NK-92 treated with Interleukin-12 subunit alpha and Interleukin-12 subunit beta, amount 100 ng/mL, for 24 hours (cell line): ENCODE results near the gene DNAJB12.
A peak's percentile ranks its signal among the peaks of the same experiment; 100 is the strongest.
"Not testable (repeated sequence)": the region's sequence is repeated elsewhere in the genome, so short reads cannot be mapped to it uniquely, and the experiment has no call there.

Source experiments
- DNase-seq: peaks from one replicate; lab custom pipeline; 2025; lab: John Stamatoyannopoulos, UW

The DNAJB12 gene

DNA sequence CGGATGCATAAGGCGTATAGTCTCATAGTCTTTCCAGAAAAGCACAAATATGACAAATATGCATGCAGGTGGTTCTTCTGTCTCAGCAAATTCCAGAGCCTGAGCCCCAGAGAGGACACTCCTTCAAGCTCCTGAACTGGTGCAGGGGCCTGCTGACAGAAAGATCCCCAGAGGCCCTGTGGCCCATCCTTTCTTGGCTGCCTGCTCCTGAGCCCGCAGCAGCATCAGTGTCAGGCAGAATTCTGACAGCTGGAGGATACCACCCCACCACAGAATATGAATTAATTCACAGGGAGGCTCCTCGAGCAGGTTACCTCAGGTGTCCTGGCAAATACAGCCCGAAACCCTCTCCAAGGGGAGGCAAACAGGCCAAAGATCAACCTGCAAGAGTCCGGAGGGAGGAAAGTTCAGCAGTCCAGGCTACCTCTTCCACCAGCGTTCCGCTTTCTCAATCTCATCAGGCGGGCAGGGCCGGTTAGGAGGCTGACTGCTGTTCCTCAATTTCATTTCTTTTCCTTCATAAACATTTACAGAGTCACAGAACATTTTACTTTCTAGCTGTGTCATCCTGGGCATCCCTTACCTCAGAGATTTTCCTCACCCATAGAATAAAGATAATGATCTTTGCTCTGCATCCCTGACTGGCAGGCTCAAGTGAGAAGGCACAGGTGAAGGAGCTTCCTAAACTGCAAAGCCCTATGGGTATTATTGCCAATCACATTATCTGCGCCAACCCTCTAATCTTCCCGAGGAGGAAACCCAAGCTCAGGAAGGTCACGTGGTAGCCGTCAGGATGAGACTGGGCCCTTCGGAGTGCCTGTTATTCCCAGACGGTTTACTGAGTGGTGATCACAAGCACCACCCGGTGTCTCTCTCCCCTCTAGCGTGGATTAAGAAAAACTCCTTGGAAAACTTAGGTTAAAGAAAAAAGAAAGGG lies 1.4 kb downstream of the DNAJB12 start:
- no peak for DNase-seq

DNA sequence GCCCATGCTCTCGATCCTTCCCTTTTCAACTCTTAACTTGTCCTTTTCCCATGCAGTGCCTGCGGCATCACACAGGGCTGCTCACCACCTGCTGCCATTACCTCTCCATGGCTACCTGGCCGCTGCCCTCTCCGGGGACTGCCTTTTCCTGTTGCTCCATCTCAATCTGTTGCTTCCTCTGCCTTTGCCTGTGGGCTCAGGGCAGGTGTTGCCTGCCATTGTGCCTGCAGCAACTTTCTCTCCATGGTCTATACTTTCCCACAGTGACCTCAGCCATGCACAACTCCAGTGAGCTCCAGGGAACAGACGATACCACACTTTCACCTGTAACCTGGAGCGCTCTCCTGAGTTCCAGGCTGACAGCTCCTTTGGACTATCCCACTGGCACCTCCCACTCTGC lies 3.2 kb downstream of the DNAJB12 start:
- no peak for DNase-seq

DNA sequence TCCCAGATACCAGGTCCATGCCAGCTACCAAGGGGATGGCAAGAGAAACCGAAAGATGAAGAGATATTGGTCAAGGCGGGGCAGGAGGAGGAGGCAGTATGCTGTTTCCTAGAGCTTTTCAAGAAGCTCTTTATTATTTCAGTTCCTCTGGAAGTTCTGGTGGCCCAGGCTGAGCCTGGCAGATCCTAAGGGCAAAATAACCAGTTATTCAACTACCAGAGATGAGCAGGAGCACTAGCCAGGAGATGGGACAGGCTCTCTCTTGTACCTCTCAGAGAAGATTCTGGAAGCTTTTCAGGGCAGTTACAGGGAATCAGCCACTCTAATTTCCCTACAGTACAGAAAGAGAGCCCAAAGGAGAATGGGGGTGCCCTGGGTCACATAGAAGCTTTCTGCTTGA lies 5.3 kb downstream of the DNAJB12 start:
- no peak for DNase-seq

DNA sequence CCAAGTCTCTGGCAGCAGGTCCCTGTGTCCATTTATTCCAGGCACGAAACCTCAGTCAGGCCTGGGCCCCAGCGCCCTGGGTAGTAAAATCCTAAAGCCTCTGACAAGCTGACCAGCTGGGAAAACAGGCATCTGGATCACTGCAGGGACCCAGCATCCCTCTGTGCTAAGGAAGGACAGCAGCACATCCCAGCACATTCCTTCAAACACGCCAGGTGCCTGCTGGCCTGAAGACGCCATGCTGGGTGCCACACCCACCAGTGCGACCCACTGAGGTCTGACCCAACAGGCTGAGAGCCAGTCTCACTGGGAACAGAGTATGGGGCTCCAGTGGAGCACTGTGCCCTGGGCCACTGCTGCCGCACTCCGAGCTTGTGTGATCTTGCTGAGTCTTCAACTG lies 6.4 kb downstream of the DNAJB12 start:
- DNase-seq = no peak

DNA sequence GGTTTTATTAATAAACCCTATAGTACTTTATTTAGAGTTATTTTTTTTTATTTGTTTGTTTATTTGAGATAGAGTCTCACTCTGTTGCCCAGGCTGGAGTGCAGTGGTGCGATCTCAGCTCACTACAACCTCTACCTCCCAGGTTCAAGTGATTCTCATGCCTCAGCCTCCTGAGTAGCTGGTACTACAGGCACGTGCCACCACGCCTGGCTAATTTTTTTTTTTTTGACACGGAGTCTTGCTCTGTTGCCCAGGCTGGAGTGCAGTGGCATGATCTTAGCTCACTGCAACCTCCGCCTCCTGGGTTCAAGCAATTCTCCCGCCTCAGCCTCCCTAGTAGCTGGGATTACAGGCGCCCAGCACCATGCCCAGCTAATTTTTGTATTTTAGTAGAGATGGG lies 8.6 kb downstream of the DNAJB12 start:
- DNase-seq = not testable (repeated sequence)

DNA sequence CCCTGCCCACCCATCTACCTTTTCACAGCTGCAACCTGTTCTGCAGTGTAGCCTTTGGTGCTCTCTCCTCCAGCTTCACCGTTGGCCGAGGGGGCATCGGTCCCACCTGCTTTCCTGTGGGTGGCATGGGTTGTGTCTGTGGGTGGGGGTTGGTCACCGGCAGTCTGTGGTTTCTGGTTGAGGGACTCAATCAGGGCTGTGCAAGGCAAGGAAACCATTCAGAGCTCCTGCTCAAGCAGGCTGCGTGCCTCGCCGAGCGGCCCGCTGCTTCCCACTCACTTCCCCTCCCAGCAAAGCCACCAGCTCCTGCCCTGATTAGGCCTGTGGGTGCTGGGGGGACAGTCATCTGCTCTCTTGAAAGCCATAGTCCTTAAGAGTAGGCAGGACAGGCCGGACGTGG lies 9.8 kb downstream of the DNAJB12 start:
- DNase-seq = no peak

DNA sequence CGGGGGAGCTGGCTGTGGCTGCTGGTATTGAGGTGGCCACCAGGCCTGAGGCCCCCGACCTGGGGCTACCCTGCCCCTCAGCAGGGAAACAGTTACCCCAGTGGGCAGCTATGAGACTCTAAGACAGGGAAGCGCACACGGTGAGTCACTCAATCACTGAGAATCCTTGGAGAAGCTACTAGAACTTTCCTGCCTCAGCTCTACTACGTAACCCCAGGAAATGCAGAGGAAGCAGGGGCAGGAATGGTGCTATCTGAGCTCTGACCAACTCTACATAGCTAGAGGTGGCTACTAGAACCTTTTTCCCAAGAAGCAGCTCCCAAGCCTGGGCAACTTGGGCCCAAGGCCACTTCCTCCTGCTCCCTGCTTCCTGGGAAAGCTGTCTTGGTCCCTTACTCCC lies 11.8 kb downstream of the DNAJB12 start:
- no peak for DNase-seq

DNA sequence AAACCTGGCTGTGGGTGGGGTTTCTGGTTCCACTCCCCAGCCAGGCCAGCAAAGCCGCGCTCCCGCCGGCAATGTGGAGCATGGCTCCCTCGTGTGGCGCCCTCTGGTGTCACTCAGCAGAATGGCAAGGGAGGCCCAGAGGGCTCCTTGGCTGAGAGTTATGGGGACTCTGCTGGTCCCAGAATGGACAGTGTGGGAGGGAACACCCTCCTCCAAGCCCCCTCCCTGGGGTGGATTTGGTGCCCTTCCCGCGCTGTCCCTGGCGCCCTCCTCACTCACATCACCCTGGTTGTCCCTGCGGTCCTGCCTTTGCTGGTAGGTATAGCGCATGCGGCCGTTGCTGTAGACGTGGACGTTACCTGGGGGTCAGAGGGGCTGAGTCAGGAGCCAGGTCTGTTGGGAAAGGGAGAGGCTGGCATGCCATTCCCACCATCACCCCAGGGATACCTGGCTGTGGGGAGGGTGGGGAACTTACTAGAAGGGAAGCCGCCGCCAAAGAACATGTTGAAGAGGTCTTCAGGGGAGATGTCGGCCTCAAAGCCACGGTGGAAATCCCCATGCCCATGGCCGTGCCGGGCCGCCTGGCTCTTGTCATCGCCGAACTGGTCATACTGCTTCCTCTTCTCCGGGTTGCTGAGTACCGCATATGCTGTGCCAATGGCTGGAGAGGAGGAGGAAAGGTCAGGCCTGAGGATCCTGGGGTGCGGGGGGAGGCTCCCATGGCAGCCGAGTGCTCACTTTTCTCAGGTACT lies 14.0 kb downstream of the DNAJB12 start:
- peak; percentile 57 for DNase-seq

DNA sequence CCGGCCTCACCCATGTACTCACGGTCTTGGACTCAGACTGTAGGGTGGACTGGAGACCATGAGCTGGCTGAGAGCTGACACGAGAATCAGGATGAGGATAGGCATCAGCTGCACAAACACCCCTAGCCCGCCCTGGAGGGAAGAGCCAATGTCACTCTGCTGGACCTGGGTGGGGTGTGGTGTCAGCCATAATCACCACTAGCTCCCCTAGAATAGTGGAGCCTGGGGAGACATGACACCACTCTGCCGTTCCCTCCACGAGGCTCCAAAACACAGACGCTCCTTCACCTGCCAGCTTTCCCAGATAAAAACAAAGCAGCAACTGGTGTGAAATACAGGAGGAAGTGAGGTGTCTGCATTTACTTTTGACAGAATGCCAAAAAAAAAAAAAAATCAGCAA lies 16.5 kb downstream of the DNAJB12 start:
- DNase-seq = no peak

DNA sequence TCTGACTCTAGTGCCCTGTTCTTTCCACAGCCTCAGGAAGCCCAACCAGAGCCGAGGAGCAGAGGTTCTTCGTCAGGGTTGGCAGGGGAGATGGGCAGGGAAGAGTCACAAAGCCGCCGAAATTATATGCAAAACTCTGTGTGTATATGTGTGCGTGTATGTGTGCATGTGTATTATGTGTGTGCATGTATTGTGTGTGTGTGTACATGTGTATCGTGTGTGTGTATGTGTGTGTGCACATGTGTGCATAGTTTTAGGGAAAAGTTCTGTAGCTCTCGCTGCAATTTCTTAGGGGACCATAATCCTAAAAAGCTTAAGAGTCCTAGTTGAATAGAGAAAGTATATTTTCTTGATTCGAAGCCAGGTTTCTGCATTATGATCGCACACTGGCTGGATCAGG lies 17.0 kb downstream of the DNAJB12 start:
- DNase-seq = no peak

DNA sequence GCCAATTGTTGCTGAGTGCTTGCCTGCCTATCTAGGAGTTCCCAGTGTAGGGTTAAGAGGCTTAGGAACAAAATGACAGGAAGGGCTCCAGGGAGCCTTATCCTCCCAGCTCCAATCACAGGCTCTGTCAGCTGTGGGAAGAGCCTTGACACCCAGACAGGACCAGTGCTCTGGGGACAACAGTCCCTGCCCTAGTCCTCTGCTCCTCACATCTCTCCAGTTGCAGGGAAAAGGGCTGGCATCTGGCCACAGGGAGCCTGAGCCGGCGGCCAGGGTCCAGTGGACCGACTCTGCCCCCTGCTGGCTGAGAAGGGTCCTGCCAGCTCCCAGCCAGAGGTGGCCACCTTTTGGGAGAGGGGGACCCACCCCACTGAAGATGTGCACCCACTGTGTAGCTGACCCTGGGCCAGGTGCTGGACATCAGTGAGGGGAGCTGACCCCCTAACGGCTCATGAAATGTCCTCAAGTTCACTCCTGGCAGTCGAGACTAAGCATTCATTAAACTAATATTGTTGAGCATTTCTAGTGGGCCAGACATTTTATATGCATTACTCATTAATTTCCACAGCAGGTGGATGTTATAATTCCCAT lies 17.6 kb downstream of the DNAJB12 start:
- peak; percentile 40 for DNase-seq

DNA sequence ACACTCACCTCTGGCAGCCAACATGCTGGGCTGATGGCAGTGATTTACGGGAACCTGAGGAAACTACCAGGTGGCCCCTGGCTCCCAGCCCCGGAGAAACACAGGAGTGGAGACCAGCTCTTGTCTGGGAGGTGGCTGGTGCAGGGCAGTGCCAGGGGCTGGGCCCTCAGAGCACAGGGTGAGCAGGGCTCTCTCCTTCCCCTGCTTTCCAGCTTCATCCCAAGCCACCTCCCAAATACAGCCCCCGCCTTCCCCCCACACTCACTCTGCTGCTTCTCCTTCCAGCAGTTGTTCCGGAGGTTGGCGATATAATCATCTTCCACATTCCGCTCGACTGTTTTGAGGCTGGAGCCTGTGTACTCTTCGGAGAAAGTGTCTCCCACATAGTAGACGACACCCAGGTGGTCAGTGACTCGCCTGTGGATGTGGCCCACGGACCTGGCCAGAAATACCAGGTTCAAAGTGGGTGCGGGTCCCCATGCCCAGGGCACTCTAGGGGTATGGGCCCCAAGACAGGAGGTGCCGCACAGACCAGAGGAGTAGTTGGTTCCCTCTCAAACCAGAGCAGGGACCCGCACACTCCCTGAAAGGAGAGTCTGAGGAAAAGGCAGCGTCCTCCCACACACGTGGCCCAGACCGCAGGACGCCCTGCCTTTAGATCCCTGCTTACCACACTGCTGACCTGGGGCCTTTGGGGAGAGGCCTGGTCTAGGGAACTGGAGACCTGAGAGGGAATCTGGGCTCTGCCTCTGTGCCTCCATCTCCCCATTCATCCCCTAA lies 18.3 kb downstream of the DNAJB12 start:
- DNase-seq = no peak

DNA sequence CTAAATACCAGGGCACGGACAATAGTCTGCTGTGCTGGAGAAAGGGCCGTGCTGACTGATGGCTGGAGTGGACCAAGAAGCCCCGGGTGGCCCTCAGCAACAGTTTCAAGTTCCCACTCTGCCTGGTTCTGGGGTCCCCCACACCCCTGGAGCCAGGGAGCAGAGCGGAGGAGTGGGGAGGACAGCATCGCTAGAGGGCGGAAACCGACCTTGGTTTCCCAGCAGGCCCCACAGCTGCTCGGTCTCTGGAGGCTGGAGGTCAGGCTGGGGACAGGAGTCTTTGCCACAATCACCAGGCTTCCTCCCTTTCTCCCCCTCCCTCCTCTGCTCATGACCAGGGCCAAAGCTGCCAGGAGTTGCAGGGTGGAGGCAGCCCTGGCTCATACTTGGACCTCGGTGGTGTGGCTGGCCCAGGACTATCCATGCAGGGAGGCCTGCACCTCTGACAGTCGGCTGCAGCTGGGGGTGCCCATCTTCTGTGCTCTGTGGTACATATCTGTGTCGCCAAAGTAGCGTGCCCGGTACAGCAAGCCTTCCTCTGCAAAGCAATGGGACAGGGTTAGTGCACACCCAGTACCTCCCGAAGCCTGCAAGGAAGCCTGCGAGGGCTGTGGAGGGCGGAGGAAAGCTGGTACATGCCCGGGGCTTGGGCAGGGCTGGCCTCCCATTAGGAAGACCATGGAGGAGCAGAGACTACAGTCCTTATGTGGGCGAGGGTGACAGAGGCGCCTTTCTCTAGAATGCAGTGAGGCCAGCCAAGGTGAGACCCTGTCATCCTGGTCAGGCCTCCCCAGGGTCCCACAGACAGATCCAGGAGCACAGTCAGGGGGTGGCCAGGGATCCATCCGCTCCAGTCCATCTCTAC lies 19.1 kb downstream of the DNAJB12 start:
- peak; percentile 80 for DNase-seq

DNA sequence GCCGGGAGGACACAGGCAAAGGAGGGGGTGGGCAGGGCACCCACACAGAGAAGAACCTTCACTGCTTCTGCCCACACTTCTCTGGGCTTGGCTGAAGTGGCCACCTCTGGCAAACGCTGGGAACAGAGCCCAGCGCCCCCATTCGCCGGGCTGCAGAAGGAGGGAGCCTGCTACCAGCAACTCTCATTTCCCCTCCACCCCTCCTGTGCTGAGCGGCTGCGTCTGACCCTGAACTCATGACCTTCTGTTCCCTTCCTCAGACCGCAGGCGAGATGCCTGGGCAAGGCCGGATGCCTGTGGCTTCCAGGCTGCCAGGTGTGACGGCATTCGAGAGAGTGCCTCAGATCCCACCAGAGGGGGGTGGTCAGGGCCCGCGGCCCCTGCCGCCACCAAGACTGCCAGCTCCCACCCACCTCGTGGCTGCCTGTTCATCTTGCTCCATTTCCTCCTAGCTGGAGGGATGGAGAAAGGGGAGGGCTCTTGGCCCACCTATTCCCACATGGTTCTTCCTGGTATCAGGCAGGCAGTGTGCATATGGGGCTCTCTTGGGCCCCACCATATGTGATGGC lies 19.8 kb downstream of the DNAJB12 start:
- peak; percentile 93 for DNase-seq

DNA sequence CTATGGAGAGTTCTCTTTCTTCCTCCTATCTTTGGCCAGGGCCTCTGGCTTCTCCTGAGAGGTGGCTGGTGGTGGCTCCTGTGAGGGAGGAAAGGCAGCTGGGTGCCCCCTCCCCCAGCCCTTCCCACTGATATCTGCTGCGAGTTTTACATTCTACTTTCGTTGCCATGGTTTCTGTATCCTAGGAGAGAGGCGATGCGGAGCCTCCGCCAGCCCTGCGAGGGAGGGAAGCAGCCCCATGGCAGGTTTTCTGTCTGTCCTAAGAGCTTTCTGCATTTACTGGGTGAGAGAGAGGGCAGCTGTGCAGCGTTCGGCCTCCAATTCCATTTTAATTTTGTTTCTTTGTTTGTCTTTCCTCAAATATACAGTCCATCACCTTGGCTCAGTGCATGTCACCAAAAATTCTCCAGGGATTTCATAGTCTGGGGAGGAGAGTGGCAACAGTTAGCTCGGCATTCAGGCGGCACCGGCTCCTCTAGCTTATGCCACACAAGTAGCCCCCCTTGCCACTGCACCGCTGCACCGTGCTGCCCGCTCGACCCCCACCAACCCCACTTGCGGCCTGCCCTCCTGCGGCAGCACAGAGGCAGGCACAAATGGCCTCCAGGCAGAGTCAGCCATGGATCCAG lies 20.4 kb downstream of the DNAJB12 start:
- DNase-seq = peak; percentile 14

DNA sequence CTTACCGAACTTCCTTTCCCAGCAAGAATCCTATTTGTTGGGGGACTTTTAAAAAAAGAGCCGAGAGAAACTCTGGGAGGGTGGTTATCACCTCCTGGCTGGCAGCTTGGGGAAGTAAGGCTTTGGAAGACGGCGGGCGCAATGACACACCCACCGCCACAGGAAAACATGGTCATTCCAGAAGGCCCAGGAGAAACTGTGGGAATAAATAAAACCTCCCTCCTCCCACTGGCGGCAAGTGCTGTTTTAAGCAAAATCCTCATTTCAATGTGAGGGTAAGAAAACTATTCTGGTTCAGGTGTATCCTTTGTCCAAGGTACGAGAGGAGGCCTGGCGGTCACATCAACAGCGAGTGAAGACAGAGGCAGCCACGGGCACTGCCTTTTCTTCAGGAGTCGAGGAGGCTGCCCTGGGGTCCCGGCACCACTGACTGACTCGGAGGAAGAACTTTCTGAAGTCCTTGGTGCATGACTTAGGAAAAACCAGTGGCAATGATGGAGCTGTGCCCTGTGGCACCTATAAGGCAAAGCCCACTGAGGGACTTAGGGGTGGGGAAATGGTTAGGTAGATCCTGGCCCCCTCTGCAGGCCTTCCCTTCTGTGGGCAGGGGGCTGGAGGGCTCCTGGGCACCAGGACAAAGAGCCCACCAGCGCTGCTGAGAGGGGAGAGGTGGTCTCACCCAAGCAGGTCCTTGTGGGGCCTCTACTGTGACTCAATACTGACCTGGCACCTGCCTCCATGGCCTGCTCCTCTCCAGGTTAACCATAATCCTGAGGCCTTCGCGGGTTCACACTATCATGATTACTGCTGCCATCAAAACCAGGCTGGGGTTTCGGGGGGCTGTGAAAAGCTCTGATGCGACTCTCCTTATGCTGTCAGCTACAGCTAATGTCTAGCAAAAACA lies 21.4 kb downstream of the DNAJB12 start:
- peak; percentile 21 for DNase-seq

DNA sequence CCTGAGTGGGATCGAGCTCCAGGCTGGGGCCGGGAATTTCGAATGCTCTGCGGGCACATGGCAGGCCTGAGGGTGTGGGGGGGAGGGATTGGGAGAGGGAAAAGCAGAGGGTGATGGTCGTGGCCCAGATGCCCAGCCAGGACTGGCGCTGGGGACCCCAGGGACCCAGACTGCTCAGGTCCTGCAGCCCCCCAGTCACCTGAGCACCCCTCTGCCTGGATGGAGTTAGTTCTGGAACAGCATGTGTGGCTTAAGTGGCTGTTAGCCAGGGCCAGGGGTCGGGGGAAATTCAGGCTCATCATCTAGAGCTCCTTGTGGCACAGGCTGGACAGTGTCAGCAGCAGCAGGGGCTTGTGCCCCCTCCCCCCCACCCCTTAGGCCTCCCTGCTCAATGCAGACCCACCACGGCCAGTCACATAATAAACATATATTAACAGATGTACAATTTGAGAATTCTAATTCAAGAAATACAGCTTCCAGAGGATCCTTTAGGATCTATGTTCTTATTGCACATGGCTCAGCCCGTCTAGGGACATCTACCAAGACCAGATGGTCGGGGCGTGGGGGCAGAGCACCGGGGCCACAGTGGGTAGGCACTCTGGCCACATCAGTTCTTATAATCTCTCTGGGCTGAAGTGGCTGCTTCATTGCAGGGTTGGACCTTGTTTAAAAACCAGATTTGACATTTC lies 22.2 kb downstream of the DNAJB12 start:
- DNase-seq = no peak

DNA sequence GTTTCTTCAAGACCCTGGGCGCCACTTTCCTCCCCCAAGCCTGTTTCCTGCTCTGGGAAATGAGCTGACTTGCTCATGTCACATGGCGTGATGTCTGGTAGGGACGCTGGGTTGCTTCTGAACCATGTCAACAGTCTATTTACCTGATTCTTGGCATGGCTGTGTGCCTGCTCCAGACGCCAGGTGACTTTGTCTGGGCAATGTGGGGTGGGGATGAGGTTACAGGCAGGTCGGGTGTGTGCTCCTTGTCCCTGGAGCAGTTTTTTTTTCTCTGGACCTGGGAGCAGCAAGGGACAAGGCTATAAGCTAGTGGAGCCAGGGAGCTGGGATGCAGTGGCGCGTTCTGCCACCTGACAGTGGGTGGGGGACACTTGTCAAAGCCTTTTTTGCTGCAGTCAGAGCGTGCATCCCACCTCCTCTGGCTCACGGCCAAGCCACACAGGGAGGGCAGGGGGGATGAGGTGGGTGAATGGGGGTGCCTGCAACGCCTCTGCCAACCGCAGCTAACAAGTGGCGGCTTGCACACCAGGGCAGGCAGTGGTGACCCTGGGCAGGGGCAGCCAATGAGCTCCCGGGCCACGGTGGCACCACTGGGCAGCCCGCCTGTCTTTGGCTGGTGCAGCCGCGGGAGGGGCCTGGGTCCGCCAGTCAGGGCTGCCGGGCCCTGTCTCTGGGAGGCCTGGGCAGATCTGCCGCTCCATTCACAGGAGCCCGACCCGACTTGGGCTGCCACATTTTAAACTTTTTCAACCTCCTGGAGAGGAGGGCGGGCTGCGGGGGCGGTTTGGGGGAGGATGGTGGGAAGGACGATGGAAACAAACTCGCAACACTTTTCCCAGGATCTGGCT lies 22.9 kb downstream of the DNAJB12 start:
- DNase-seq = peak; percentile 98
